HG03520 (cell line): ENCODE measurements around the gene FNDC3A.

ENCODE experiments used
- ATAC-seq: cut with Tn5 transposase; IDR thresholded peaks from one replicate; pipeline ENCODE4 v1.9.1; 2021; ENCODE audit warnings: mild to moderate bottlenecking, moderate library complexity; ENCODE audit not compliant: unreplicated experiment

The FNDC3A gene

GRCh38 chr13:49246850-49247642, 271.3 kb downstream of the FNDC3A start:
- peak; percentile 11 for ATAC-seq

DNA sequence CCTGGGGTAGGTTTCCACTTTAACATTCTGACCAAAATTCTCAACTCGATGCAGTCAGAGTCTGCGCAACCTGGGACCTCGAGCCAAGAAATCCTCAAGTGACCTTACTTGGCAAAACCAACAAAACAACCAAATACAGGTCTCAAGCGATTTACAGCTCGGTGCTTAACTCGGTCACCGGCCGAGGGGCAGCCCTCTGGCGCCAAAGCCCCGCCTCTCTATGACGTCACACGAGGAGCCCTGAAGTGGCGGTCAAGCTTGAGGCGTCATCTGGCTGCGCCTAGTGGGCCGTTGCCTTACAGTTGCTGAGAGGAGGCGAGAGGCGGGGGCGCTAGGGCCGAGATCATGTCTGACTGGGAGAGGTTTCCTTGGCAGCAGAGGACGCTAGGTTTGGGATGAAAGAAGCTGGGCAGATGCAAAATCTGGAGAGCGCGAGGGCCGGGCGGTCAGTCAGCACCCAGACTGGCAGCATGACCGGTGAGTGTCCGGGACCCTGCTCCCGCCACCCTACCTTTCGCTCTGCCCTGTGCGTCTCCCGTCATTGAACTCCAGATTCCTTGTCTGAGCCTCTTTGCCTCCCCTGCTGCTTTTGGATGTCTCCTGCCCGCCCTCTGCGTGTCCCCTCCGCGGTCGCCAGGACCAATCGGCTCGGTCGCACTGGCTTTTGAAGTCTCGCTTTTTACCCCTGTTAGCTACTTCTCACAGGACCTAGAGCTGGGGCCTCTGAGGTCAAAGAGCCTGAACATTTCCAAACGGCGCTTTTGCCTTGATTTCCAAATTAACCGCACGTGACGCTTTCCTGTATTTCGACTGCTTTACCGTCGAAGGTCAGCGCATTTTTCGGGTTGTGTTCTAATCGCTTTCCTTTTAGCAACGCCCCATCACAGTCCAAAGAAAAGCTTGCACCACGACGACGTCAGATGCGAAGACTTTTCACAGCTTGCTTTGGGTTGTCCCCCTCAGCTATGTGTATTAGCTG, 272.2 kb downstream of the FNDC3A start, which contains the start of gene CDADC1:
Gene CDADC1 (plus strand): TSS at position 283 of the 979 bp plus-strand sequence. CDS start 113 bp downstream, at position 396.
- ATAC-seq, result peak; percentile 92

- no peak for ATAC-seq
These were observed 272.9 kb downstream of the FNDC3A start for GRCh38 chr13:49248622-49249002.

DNA sequence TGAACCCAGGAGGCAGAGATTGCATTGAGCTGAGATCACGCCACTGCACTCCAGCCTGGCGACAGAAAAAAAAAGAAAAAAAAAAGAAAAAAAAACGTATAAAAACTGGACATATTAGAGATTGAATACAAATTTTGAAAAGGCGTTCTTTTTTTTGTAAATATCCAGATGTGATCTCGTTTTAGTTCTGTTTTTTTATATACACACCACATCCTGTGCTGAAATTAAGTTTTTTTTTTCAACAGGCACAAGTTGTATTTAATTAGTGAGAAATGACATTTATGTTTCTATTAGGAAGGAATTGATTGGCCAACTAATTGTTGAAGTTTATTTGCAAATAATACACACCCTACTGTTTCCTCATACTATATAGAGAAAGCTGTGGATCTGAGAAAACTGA, 275.6 kb downstream of the FNDC3A start:
- ATAC-seq, result no peak

GRCh38 chr13:49253310-49253709, 277.6 kb downstream of the FNDC3A start:
- ATAC-seq, result no peak

DNA sequence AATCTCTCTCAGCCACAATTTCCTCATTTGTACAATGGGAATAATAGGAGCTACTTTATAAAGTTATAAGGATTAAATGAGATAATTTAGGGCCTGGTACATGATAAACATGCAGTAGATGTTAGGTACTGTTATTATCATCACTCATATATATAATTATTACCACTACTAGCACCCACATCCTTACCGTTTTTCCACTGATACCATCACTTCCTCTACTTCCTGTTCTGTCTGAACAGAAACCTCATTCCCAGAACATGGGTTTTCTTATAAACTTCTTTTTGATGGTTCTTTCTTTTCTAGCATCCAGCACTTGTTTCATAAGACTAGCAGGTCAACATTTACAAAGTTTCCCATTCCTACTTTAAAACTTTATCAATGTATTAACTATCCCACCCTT, 278.3 kb downstream of the FNDC3A start:
- ATAC-seq, result no peak

DNA sequence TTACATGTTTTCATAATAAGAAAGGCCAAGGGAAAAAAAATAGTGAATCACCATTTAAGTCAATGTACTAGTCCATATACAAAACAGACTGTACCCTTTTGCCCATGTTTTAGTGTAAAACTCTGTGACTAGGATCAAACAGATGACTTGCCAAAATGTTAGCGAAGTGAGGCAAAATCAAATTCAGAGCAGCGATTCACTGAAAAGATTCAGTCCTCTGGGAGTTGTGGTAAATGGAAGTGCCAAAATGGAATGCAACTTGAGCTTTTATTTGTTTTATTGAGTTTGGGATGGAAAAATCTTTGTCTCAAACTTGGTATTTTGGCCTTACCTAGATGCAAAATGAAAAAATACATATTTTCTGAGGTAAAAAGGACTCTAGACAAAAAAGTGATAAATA, 281.1 kb downstream of the FNDC3A start:
- ATAC-seq, result no peak

DNA sequence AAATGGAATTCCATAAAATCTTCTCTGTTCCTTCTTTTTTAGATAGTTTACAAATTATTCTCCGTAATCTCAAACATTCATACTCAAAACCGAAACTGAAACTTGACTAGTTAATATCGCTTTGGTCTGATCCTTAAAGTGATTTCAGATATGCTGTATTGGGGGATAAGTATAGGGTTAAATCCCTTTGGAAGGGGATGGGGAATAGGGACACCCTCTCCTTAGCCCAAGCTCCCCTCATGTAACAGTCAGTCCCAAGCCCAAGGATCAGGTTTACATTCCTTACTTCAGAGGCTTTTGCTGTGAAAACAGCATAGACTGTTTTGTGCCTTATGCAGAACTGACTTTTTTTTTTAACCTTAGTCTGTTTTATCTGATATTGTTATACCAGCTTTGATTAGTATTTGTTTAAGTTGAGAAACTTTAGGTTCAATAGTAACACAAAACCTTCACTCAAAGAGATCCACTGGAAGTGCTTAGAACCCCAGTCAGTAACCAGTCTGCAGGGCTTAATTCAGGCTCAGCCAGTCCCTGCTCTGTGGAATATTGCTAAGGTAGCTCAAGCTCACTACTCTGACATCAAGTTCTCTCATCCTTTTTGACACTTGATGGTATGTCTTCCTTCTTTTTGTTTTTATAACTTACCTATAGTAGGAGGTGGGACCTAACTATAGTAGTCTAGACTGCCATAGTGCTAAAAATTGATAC, 282.5 kb downstream of the FNDC3A start:
- ATAC-seq, result no peak
